Measurements from ENCODE around the gene MAP3K9. TPM values are rescaled to one million over a fixed set of nuclear protein-coding genes. Genes with fewer than 3 reads are reported as not detected.

The MAP3K9 gene
- total and polyA plus RNA-seq, 2 donors (not counting 3 experiments of a cell fraction or from before 2014, with no cell fraction given) = 0.06 to 0.11 TPM

- BruUV-seq (replicated peaks) = no TSS peak
- H3K4me3 ChIP-seq (replicated peaks in 1 of 3; ENCODE audit: insufficient read depth in 1 of 3, low read depth in 1 of 3, low read length in 3 of 3) = no peak overlapping the region
- intact Hi-C loops (cut with micrococcal nuclease) = no loop called here
- no peak overlapping the region for H2AFZ ChIP-seq (ENCODE audit: low read depth, low read length)
- H3K4me1 ChIP-seq (ENCODE audit: control insufficient read depth, extremely low read depth, insufficient read depth, low read length) = no peaks in the 10 kb centered on the region
- dilution Hi-C loops (cut with MboI; ENCODE audit: extremely low pct_ligation_motif_present, low sequenced_read_pairs) = no loop called here
- no peaks in the 10 kb centered on the region for H3K36me3 ChIP-seq (ENCODE audit: control insufficient read depth in 2 of 2, extremely low read depth in 1 of 2, insufficient read depth in 2 of 2, low read length in 2 of 2)
- no peaks in the 10 kb centered on the region for H3K79me2 ChIP-seq (ENCODE audit: control insufficient read depth, insufficient read depth, low read length)
- no peaks in the 10 kb centered on the region for H3K9me1 ChIP-seq (replicated peaks; ENCODE audit: control insufficient read depth, extremely low read depth, insufficient read depth, low read length)
- ChIA-PET POLR2A (no interaction called here), CTCF (no interaction called here)
- H4K20me1 ChIP-seq (replicated peaks; ENCODE audit: control insufficient read depth, extremely low read depth, insufficient read depth, low read length) = no peaks in the 10 kb centered on the region
- H3K27ac ChIP-seq (ENCODE audit: insufficient read depth, low read depth, low read length) = no peak overlapping the region
- no peak overlapping the region for H3K9ac ChIP-seq (replicated peaks; ENCODE audit: extremely low read depth, insufficient read depth, low read length)
- peaks cover 3 to 7% of the 10 kb centered on the region in 2 experiments for H3K27me3 ChIP-seq (ENCODE audit: control insufficient read depth in 2 of 2, insufficient read depth in 2 of 2, low read length in 2 of 2)
- no peaks in the 10 kb centered on the region for H3K9me3 ChIP-seq (replicated peaks; ENCODE audit: control insufficient read depth, insufficient read depth, low read length)
- H3K4me2 ChIP-seq (ENCODE audit: insufficient read depth, low read length) = no peak overlapping the region
- TF ChIP-seq POLR2AphosphoS5 (IDR thresholded peaks at IDR 0.05; ENCODE audit: insufficient read depth, low read depth, low read length) (no peak), POLR2A (IDR thresholded peaks at IDR 0.05; ENCODE audit: low read depth, low read length) (no peak), CTCF (IDR thresholded peaks at IDR 0.05; ENCODE audit: extremely low read depth in 1 of 2, insufficient read depth in 1 of 2, low read depth in 1 of 2, low read length in 2 of 2) (no peak), MYC (IDR thresholded peaks at IDR 0.05; ENCODE audit: low read depth, low read length) (no peak), FOS (IDR thresholded peaks at IDR 0.05; ENCODE audit: borderline replicate concordance, insufficient read depth, low read length) (no peak), EZH2 (IDR thresholded peaks at IDR 0.05; ENCODE audit: borderline replicate concordance, low read depth, low read length, severe bottlenecking) (no peak)
- FAIRE-seq (no peak), DNase-seq (ENCODE audit: low read depth, low spot score) (no peak)
These were observed 24.6 kb upstream of the MAP3K9 start for GRCh38 chr14:70833884-70834283.
